Uterus (tissue), 4 donors: ENCODE data around the gene ANKRD30BL. TPM values are rescaled to one million over a fixed set of nuclear protein-coding genes. Genes with fewer than 3 reads are reported as not detected.
"Not testable (repeated sequence)": the region's sequence is repeated elsewhere in the genome, so short reads cannot be mapped to it uniquely, and the experiment has no call there.

Experiments
- DNase-seq, 2 donors: peaks; one replicate each; pipeline ENCODE4 v3.0.0-alpha.2; 2019 to 2020
- H3K27ac ChIP-seq, 2 donors: fragments of 200-600 bp; sonication (generic); 1 replicate in 1 of 2; 2 replicates in 1 of 2; pipeline ENCODE4 v1.5.1; 2016 to 2018
- H3K27me3 ChIP-seq, 2 donors: fragments of 200-600 bp; sonication (generic); one replicate each; pipeline ENCODE4 v1.5.1; 2018 to 2019; ENCODE audit warnings: control low read depth in 1 of 2
- H3K36me3 ChIP-seq, 2 donors: fragments of 200-600 bp; sonication (generic); one replicate each; pipeline ENCODE4 v1.5.1; 2019; ENCODE audit warnings: control low read depth in 1 of 2
- H3K4me1 ChIP-seq, 2 donors: fragments of 200-600 bp; sonication (generic); one replicate each; pipeline ENCODE4 v1.5.1; 2018 to 2019; ENCODE audit warnings: control low read depth in 1 of 2
- H3K4me3 ChIP-seq, 2 donors: fragments of 200-600 bp; sonication (generic); 1 replicate in 1 of 2; 2 replicates in 1 of 2; pipeline ENCODE4 v1.5.1; 2018 to 2019; ENCODE audit warnings: mild to moderate bottlenecking in 1 of 2
- H3K9me3 ChIP-seq, 2 donors: fragments of 200-600 bp; sonication (generic); one replicate each; pipeline ENCODE4 v1.5.1; 2019; ENCODE audit warnings: control low read depth in 1 of 2
- intact Hi-C: fragments of 100-400 bp; cut with DNase I; formaldehyde crosslinking; loops from one replicate; pipeline ENCODE4 v1.15.1; 2023; ENCODE audit warnings: low total_unique reads
- small RNA-seq: library from RNA; depleted of rRNA; stranded (forward); fragments of <200 nt; gene quantifications from one replicate; pipeline ENCODE3, GENCODE V24; 2016
- total RNA-seq, 4 donors: library from RNA; depleted of rRNA in 3 of 4; stranded (reverse); fragments of >200 nt in 3 of 4; gene quantifications; one replicate each; pipeline versions ENCODE4 v1.1.0 to v1.2.4, GENCODE V29; 2014 to 2023
- TF ChIP-seq, protein P1 (sequence below), 4 experiments: fragments of 200-600 bp in 2 of 4; fragments of 450-650 bp in 2 of 4; sonication (generic) in 2 of 4; IDR thresholded peaks; one replicate each; pipeline ENCODE4 v1.5.1; 2016 to 2019; ENCODE audit warnings: antibody characterized with exemption in 4 of 4, mild to moderate bottlenecking in 2 of 4, moderate library complexity in 1 of 4
- donor health status: DM: yes; HTN: yes; CAD: no.

ANKRD30BL gene, protein sequence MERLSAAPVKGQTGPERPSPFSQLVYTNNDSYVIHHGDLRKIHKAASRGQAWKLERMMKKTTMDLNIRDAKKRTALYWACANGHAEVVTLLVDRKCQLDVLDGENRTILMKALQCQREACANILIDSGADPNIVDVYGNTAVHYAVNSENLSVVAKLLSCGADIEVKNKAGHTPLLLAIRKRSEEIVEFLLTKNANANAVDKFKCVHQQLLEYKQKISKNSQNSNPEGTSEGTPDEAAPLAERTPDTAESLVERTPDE
- total RNA-seq = 10 to 100 TPM in 2 of 4 donors, 1 to 10 TPM in 1, not detected in 1; 1.2 to 27.7 (median 11.2) TPM

DNA sequence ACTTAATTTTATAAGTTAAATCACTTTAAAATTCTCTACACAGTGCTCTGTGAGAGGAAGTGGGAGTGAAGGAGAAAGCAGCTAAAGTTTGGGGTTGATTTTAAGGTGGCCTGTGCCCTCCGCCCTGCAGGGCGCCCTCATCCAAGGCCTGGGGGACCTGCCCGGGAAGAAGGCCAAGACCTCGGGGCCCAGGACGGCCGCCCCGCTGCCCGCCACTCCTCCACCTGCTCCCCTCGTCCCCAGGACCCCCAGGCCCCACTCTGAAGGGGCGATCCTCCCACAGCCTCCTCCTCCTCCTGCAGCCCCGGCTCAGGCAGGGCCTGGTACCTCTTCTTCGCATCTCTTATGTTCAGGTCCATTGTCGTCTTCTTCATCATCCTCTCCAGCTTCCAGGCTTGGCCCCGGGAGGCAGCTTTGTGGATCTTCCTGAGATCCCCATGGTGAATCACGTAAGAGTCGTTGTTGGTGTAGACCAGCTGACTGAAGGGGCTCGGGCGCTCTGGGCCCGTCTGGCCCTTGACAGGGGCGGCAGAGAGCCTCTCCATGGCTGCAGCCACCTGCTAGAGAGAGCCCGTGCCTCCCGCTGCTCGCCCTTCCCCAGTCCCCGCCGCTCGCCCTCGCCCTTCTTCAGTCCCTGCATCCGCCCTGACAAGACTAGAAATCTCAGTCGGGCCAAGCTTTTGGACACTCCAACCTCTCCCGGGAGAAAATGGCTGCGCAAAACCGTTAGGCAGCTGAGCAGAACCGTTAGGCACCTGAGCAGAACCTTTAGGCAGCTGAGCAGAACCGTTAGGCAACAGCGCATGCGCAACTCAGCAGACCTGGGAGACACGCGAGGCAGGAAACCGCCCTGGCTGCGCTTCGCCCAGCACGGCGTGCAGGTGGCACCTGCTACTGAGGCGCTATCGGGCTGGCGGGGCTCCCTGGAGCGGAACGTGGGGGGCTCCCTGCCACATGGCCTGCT lies at the start of gene ANKRD30BL:
ANKRD30BL (minus strand) TSS at position 792 of the 964 bp plus-strand sequence; CDS start at position 545, 247 bp downstream.
- H3K27ac ChIP-seq, H3K4me3 ChIP-seq, intact Hi-C loops, H3K9me3 ChIP-seq, DNase-seq, H3K27me3 ChIP-seq, H3K4me1 ChIP-seq, H3K36me3 ChIP-seq: not testable (repeated sequence)

DNA sequence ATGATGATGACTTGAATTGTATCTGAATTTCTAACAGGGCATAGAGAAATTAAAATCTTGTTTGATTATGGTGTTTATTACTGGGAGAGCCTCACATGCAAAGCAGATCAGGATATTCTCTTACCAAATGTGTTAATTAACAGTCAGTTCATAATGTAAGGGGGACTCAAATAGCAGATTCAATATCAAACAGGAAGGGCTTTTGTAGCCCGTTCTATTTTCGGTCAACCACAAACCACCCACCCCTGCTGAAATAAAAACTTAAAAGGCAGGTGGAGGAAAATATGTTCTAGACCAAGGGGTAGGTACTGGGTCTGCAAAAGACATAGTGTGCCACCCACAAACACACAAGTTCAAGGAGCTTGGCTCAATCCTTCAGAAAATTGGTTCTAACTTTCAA lies 41.1 kb upstream of the ANKRD30BL start:
- H3K4me3 ChIP-seq, DNase-seq, H3K27me3 ChIP-seq, H3K36me3 ChIP-seq, intact Hi-C loops, H3K9me3 ChIP-seq, H3K27ac ChIP-seq, H3K4me1 ChIP-seq: not testable (repeated sequence)

DNA sequence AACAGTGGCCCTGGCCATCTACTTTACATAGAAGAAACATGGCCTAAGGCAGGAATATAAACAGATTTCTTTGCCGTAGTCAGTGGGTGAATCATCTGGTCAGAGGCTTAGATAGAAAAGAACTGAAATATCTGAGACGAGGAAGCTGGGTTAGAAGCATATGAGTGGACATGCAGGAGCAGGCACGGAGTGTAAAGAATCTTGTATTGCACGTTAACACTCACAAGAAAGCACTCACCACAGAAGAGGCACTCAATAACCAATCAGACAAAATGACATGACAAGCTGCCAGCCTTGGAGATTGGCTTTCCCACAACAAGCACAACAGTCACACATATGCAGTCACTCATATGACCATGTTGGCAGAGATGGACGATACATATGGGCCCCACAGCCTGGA lies 31.1 kb upstream of the ANKRD30BL start:
- H3K36me3 ChIP-seq, H3K4me3 ChIP-seq, H3K27me3 ChIP-seq, intact Hi-C loops, H3K9me3 ChIP-seq, H3K4me1 ChIP-seq, DNase-seq, H3K27ac ChIP-seq: not testable (repeated sequence)

DNA sequence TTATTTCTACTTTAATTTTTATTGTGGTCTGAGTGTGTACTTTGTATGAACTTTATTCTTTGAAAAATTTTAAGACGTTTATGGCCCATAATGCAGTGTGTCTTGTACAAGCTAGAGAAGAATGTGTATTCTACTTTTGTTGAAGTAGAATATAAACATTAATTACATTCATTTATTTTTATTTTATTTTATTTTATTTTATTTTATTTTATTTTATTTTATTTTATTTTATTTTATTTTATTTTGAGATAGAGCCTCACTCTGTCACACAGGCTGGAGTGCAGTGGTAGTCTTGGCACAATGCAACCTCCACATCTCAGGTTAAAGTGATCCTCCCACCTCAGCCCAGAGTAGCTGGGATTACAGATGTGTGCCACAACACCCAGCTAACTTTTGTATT lies 5.3 kb upstream of the ANKRD30BL start:
- H3K27me3 ChIP-seq, H3K4me3 ChIP-seq, H3K4me1 ChIP-seq, H3K9me3 ChIP-seq, H3K27ac ChIP-seq, H3K36me3 ChIP-seq, intact Hi-C loops, DNase-seq: not testable (repeated sequence)

DNA sequence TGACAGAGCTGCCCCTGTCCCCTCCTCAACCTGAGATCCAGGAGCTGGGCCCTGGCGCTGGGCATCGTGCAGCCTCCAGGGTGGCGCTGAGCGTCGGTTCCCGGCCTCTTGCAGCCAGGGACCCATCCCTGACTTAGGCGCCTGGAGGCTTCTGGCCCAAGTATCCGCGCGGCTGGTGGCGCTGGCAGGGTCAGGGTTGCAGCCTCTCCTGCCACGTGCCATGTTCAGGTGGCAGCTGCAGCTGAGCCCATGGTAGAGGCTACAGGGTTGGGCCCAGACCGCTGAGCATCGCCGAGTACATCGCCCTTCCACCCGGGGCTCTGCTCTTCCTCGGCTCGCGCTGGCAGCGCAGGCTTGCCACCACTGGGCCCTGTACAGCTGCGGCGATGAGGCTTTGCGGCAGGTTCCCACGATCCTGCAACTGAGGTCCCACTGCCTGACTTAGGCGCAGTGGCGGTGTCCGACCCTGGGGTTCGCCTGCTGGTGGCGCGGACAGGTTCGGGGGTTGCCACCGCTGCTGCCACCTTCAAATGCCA lies 441 bp upstream of the ANKRD30BL start:
- H3K4me1 ChIP-seq, intact Hi-C loops, H3K27me3 ChIP-seq, H3K36me3 ChIP-seq, DNase-seq, H3K27ac ChIP-seq, H3K9me3 ChIP-seq, H3K4me3 ChIP-seq: not testable (repeated sequence)

DNA sequence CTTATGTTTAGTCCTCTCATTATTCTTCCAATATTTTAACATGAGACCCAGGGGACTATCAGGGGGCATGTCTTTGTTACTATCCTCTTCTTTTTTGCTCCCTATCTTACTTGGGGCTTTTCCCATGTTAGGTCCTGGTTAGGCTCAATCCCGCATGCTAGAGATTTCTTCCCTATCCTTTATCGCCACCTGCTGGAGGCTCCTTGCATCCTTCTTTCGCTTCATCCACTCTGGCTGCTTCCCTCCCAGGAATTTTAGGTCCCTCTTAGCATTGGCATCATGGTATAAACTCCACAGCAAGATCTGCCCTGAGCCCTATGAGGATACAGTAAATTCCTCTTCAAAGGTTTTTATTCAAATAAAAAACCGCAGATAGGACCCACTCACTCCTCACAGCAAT lies 15.0 kb downstream of the ANKRD30BL start:
- H3K9me3 ChIP-seq, H3K4me1 ChIP-seq, H3K4me3 ChIP-seq, intact Hi-C loops, H3K27ac ChIP-seq, H3K27me3 ChIP-seq, H3K36me3 ChIP-seq: not testable (repeated sequence)
- TF ChIP-seq, protein P1, sequence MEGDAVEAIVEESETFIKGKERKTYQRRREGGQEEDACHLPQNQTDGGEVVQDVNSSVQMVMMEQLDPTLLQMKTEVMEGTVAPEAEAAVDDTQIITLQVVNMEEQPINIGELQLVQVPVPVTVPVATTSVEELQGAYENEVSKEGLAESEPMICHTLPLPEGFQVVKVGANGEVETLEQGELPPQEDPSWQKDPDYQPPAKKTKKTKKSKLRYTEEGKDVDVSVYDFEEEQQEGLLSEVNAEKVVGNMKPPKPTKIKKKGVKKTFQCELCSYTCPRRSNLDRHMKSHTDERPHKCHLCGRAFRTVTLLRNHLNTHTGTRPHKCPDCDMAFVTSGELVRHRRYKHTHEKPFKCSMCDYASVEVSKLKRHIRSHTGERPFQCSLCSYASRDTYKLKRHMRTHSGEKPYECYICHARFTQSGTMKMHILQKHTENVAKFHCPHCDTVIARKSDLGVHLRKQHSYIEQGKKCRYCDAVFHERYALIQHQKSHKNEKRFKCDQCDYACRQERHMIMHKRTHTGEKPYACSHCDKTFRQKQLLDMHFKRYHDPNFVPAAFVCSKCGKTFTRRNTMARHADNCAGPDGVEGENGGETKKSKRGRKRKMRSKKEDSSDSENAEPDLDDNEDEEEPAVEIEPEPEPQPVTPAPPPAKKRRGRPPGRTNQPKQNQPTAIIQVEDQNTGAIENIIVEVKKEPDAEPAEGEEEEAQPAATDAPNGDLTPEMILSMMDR (IDR thresholded peaks at IDR 0.05) = peak; percentile 41 to 47 (median 42)
- peak in 1 of 2 donors; percentile 25 for DNase-seq

Small RNA genes lying within 50 kb of the gene (small RNA-seq; reads per million reads assigned to genes)
- not detected for gene RNU6-1132P
